Epidermal melanocyte (primary cell): ENCODE results near the gene EBF3.
A peak's percentile ranks its signal among the peaks of the same experiment; 100 is the strongest.

Experiments
- DNase-seq: peaks from one replicate; pipeline ENCODE4 v3.0.0; 2011; ENCODE audit warnings: low spot score; ENCODE audit not compliant: insufficient read length

Gene EBF3

GRCh38 chr10:129963641-129964501 is at the start of gene EBF3:
Gene EBF3, minus strand, starts transcription at chr10:129964274. Its CDS starts 506 bp downstream, at chr10:129963768.
- DNase-seq, result peak; percentile 91

GRCh38 chr10:130013335-130014262 is 49.5 kb upstream of the EBF3 start:
- DNase-seq, result no peak

- DNase-seq, result no peak
Measured at GRCh38 chr10:130012129-130012528, 48.1 kb upstream of the EBF3 start.

DNA sequence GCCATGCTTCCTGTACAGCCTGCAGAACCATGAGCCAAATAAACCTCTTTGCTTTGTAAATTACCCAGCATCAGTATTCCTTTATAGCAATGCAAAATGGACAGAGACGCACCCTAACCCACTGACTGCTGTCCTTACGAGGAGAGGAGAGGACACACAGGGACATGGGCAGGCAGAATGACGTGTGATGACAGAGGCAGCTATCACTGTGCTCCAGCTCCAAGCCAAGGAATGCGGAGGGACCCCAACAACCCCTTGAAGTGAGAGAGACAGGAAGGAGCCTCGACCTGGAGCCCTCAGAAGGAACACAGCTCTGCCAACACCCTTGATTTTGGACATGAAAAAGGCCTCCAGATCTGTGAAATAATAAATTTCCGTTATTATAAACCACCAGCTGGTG is 46.6 kb upstream of the EBF3 start:
- DNase-seq, result no peak

GRCh38 chr10:130009228-130009627 is 45.2 kb upstream of the EBF3 start:
- no peak for DNase-seq

DNA sequence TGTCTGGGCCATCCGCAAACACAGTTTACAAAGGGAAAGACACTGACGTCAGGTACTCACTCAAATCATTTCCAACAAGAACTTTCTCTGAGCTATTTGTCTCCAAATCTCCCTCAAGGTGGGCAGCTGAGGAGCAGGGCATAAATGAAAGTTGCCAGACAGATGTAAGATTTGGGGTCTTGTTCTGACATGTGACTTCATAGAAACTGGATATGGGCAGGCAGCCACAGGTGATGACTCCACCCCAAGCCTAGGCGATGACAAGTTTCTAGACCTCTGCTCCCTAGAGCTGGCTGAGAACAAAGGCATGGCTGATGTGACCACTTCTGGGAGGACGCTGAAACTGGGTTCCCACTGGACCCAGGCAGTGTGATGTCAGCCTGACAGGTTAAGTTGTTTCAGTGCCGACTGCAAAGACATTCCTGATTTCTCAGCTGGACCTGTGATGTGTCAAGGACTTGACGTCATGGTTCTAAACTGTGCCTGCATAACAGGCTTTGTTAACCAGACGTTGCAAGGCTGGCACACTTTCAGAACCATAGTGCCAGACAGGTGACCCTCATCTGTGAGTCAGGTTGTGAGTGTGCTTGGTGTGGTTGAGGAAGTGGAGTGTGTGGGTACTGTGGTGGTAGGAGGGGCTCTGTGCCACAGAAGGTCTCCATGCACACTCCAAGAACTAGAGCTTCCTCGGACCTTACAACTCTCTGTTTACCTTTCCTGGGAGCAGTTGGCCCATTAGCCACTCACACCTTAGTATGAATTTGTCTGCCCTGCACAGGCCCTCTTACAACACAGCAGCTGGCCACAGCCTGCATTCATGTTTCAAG is 39.9 kb upstream of the EBF3 start:
- no peak for DNase-seq

DNA sequence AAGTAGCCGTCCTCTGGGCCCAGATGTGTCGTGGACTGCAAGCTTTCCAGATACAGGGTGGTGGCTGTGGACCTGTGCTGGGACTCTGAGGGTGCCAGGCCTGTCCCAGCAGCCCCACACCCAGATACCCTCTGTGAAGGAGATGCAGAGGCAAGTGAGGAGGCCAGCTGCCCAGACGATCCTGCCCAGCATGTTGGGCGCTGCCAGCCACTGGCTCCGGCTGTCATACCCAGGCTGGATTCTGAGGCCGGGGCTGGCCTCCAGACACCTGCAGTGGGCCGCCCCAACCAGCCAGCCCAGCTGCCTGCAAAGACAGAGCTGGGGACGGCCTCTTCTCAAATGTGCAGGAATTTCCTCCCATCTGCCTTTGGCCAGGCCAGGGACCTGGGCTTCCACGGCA is 39.1 kb upstream of the EBF3 start:
- peak; percentile 2 for DNase-seq

GRCh38 chr10:130002606-130003005 is 38.5 kb upstream of the EBF3 start:
- peak; percentile 5 for DNase-seq

- DNase-seq, result no peak
Measured at GRCh38 chr10:130000918-130001317, 36.8 kb upstream of the EBF3 start.

GRCh38 chr10:129999140-129999539 is 35.1 kb upstream of the EBF3 start:
- no peak for DNase-seq

- no peak for DNase-seq
Measured at GRCh38 chr10:129993621-129994020, 29.5 kb upstream of the EBF3 start.

GRCh38 chr10:129992356-129992755 is 28.3 kb upstream of the EBF3 start:
- DNase-seq, result no peak

GRCh38 chr10:129982825-129983224 is 18.8 kb upstream of the EBF3 start:
- DNase-seq, result no peak

GRCh38 chr10:129978980-129979379 is 14.9 kb upstream of the EBF3 start:
- DNase-seq, result no peak

DNA sequence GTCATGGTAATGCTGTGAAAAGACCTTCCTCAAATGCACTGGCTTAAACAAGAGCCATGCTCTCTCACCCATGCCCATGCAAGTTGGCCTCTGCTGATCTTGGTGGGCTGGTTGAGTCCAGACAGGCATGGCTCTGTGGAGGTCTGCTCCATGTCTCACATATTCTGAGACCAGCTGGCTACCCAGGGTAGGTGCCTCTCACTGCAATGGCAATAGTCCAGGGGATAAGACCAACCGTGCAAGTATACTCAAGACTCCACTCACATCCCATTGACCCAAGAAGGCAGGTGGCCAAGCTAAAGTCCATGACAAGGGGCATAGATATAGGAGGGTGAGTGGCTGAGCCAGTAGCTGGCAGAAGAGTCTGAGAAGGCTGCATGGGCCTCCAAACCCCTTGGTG is 14.2 kb upstream of the EBF3 start:
- DNase-seq, result peak; percentile 3

- DNase-seq, result no peak
Measured at GRCh38 chr10:129977794-129978193, 13.7 kb upstream of the EBF3 start.

- peak; percentile 8 for DNase-seq
Measured at GRCh38 chr10:129973674-129974059, 9.6 kb upstream of the EBF3 start.

DNA sequence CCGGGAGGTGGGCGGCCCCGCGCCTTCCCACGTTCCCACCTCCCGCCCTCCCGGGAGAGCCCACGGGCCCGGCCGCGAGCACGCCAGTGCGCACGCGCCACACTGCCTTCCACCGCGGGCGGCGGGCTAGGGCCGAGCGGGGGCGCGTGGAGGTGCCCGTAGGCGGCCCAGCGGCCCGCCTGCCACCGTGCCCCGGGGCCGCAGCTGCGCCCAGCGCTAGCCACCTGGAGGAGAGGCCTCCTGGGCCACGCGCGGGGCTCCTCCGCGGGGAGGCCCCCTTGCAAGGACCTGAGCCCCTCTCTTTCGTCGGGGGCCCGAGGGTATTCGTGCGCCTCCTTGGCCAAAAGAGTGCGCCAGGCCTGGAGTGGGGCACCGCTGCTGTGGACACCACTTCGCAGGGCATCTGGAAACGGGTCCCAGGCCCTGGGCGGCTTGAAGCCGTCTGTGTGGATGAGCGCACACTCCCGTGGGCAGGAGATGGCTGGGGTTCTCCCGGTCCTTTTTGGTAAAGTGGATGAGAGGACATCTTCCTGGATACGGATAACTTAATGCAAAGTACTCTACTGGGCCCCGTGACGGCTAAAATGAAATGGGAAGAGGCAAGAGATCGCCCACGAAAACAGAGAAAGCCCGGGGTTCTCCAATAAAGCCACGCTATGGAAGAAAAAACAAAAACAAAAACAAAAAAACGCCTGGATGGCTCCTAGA is 9.0 kb upstream of the EBF3 start:
- DNase-seq, result peak; percentile 6

DNA sequence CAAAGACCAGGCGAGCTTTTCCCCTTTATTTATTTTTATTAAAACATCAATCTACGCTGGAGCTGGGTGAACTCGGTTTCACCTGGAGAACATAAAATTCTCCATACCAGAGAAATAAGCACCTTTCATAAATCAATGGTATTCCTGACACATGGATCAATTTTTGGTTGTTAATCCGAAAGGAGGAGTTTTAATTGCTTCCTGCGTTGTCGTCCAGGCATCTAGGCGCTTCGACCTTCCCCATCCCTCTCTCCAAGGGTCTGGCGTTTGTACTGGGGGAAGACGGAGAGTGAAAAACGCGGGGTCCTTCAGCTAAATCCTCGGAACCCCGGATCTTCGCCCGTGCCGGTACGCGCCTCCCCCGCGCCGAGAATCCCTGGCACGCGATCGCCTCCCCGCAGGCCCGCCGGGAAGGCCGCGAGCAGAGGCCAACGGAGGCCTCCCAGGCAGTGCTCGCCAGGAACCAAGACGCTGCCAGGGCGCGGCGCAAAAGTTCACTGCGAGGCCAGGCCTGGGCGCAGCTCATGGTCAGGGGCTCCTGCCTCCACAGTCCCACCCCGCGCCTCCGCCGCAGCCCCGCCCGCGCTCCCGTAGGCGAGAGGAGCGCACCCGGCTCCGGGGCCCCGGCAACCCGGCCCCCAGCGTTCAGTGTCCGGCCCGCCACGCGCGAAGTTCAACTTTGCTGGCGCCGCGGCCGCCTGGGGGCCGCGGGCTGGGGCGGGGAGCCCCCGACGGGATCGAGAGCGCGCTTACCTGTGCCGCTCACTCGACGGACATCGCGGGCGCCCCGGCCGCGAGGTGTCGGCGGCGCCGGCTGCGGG is 8.3 kb upstream of the EBF3 start:
- peak; percentile 19 for DNase-seq
